ENCODE results near the gene TIGD3. TPM values are rescaled to one million over a fixed set of nuclear protein-coding genes. Genes with fewer than 3 reads are reported as not detected.

Gene TIGD3
- total and polyA plus RNA-seq, 10 of the 15 experiments (the other 5 are each of a cell fraction or from before 2014, with no cell fraction given) = 0.13 to 1.4 (median 0.57) TPM

DNA sequence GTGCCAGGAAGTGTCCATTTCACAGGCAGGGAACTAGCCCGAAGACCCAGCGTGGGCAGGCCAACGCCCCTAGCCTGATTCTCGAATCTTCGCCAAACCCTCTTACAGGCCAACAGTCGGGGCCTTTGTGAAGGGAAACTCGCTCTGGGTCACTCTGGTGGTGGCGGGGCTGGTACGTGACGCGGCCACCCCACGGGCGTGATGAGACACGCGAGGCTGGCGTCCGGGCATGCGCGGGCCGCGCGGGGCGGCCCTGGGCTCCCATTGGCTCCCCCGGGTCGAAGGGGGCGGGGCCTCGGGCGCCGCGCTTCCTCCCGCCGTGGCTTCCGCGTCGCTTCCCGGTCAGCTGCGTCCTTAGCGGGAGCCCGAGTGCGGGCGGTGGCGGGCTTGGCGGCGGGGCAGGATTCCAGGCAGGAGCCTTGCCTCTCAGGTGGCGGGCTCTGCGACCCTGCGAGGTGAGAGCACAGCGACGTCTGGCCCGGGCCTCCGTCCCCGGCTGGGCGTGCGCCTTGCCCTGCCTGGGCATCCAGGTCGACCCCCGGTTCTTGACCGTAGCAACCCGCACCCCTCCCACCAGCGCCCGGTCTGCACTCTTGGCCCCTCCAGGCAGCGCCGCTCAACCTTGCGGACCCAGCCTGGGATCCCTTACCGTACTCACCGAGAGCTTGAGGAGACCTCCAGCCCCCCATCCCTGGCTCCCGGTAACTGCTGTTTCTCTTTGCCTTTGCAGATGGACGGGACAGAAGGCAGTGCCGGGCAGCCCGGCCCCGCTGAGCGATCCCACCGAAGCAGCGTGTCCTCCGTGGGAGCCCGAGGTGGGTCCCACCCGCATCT is 32.0 kb downstream of the TIGD3 start, which contains the start of gene FRMD8:
TSS of gene FRMD8 (plus strand) at position 331 of the 834 bp plus-strand sequence. CDS start at position 731, 400 bp downstream.
- BruUV-seq (replicated peaks) = TSS peak; percentile 72
- Histone ChIP-seq H3K4me3 (peak within 1 kb of the TSS; percentile 81), H4K20me1 (ENCODE audit: control insufficient read depth, insufficient read depth) (no peaks in the 10 kb centered on the region; the same call in 1 of the 2 replicates), H3K4me2 (ENCODE audit: control insufficient read depth, insufficient read depth) (peak within 1 kb of the TSS; percentile 91), H2AFZ (ENCODE audit: control insufficient read depth, low read depth, low read length) (peak within 1 kb of the TSS; percentile 46), H3K79me2 (ENCODE audit: control insufficient read depth, insufficient read depth, low read length) (peaks cover 51% of the 10 kb centered on the region), H3K27ac (ENCODE audit: control insufficient read depth, insufficient read depth) (peak within 1 kb of the TSS; percentile 95), H3K9ac (ENCODE audit: control insufficient read depth, insufficient read depth, low read length) (peak within 1 kb of the TSS; percentile 95), H3K27me3 (replicated peaks in 1 of 2; ENCODE audit: control insufficient read depth in 2 of 2, insufficient read depth in 2 of 2, low read length in 1 of 2) (no peaks in the 10 kb centered on the region), H3K36me3 (ENCODE audit: control insufficient read depth in 2 of 2, insufficient read depth in 2 of 2, low read length in 1 of 2) (no peaks in the 10 kb centered on the region; a peak in 1 of 4 replicates), H3K9me3 (replicated peaks; ENCODE audit: control insufficient read depth, insufficient read depth, low read length) (no peaks in the 10 kb centered on the region), H3K4me1 (ENCODE audit: control insufficient read depth, insufficient read depth, low read length) (peaks cover 60% of the 10 kb centered on the region)
- 1% methylated on average over 75 of the region's 76 CpGs for WGBS (ENCODE audit: insufficient coverage, insufficient replicate concordance, low lambda C conversion rate, missing lambda C conversion rate)
- POLR2A ChIA-PET = interaction anchor here (0.5 to 2.9 kb wide), 12 partner anchors 8 to 107 kb away, joined by 3 to 14 read pairs (median 4); partner anchors contain the start of gene DPF2
- SMC1A ChIA-PET (ENCODE audit: uncharacterized antibody, unreplicated experiment) = interaction anchor here (1.0 to 2.9 kb wide), 7 partner anchors 8 to 83 kb away, joined by 3 to 23 read pairs (median 5); no protein-coding TSS in a partner anchor
- DNase-seq (ENCODE audit: low read depth, low spot score) = no peak
- RAD21 ChIA-PET (ENCODE audit: unreplicated experiment) = interaction anchor here (0.6 to 3.7 kb wide), 8 partner anchors 8 to 124 kb away, joined by 3 to 24 read pairs (median 6); no protein-coding TSS in a partner anchor
- FAIRE-seq = peak; percentile 54
- intact Hi-C loops (cut with micrococcal nuclease; ENCODE audit: unreplicated experiment) = no loop called here
- CTCF ChIA-PET = interaction anchor here (0.6 to 6.0 kb wide), 10 partner anchors 17 to 202 kb away, joined by 3 to 34 read pairs (median 8); no protein-coding TSS in a partner anchor
- ATAC-seq = peak; percentile 65
- in situ Hi-C loops (cut with MboI) = no loop called here
- TF ChIP-seq BRCA1 (IDR thresholded peaks at IDR 0.05; ENCODE audit: low read depth, low read length) (no peak), MEF2A (IDR thresholded peaks at IDR 0.05; ENCODE audit: insufficient read depth, low read depth, low read length) (no peak), TAF1 (IDR thresholded peaks at IDR 0.05; ENCODE audit: borderline replicate concordance, low read depth, low read length) (peak; percentile 69; the same call in 1 of the 2 replicates), ATF2 (IDR thresholded peaks at IDR 0.05; ENCODE audit: low read length) (no peak), EZH2 (IDR thresholded peaks at IDR 0.05; ENCODE audit: borderline replicate concordance, control insufficient read depth, low read depth, low read length) (no peak), TARDBP (IDR thresholded peaks at IDR 0.05; ENCODE audit: borderline replicate concordance) (no peak), SUPT20H (IDR thresholded peaks at IDR 0.05; ENCODE audit: borderline replicate concordance, control insufficient read depth, low read depth, low read length) (no peak), CHD2 (IDR thresholded peaks at IDR 0.05; ENCODE audit: borderline replicate concordance, low read depth, low read length) (peak; percentile 60; the same call in 1 of the 2 replicates), IKZF1 (conservative IDR thresholded peaks at IDR 0.05) (peak; percentile 91), GATAD2B (conservative IDR thresholded peaks at IDR 0.05; ENCODE audit: low read depth) (peak; percentile 100), REST (IDR thresholded peaks at IDR 0.05; ENCODE audit: low read depth, low read length) (no peak), PAX8 (IDR thresholded peaks at IDR 0.05) (no peak), ZNF274 (IDR thresholded peaks at IDR 0.05; ENCODE audit: insufficient read depth, insufficient read length) (no peak), HCFC1 (IDR thresholded peaks at IDR 0.05; ENCODE audit: low read length) (no peak), MYC (IDR thresholded peaks at IDR 0.05; ENCODE audit: insufficient read depth, insufficient read length, insufficient replicate concordance, low read length, severe bottlenecking) (peak; percentile 44), CEBPB (IDR thresholded peaks at IDR 0.05; ENCODE audit: borderline replicate concordance in 1 of 2, low read depth in 2 of 2, low read length in 2 of 2) (no peak), SP1 (IDR thresholded peaks at IDR 0.05; ENCODE audit: low read depth, low read length) (peak; percentile 61), POLR2AphosphoS2 (IDR thresholded peaks at IDR 0.05; ENCODE audit: low read depth, low read length) (0 out of 2 replicates have a peak, but pooled peaks have one; percentile 66), LARP7 (IDR thresholded peaks at IDR 0.05) (peak; percentile 84)
